SW 1271 (cell line): ENCODE results near the gene C1QTNF7.

Source experiments
- DNase-seq, 2 experiments: peaks; one replicate each; lab custom pipeline; 2025; lab: John Stamatoyannopoulos, UW

C1QTNF7 gene

DNA sequence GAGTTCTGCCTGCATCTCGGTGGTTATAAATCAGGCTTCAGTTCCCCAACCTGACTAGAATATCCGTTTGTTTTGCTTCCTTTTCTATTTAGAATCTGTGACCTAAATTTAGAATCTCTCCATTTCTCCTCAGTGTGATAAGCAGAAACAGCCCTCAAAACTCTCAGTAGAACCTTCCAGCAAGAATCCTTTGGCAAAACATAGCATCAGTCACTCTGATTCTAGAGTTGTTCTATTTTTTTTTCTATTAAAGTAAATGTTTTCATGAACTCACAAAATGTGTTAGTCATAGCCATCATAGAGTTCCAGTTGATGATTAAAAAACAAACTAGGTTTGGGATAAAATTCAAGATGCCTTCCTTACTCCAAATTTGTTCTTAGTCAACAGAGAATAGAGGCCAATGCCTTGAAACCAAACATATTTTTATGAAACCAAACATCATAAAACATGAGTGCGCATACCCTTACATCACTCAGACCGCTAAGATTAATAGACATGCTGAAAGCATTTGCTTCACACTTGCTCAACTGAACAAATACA is 13.2 kb upstream of the C1QTNF7 start:
- DNase-seq: no peak

DNA sequence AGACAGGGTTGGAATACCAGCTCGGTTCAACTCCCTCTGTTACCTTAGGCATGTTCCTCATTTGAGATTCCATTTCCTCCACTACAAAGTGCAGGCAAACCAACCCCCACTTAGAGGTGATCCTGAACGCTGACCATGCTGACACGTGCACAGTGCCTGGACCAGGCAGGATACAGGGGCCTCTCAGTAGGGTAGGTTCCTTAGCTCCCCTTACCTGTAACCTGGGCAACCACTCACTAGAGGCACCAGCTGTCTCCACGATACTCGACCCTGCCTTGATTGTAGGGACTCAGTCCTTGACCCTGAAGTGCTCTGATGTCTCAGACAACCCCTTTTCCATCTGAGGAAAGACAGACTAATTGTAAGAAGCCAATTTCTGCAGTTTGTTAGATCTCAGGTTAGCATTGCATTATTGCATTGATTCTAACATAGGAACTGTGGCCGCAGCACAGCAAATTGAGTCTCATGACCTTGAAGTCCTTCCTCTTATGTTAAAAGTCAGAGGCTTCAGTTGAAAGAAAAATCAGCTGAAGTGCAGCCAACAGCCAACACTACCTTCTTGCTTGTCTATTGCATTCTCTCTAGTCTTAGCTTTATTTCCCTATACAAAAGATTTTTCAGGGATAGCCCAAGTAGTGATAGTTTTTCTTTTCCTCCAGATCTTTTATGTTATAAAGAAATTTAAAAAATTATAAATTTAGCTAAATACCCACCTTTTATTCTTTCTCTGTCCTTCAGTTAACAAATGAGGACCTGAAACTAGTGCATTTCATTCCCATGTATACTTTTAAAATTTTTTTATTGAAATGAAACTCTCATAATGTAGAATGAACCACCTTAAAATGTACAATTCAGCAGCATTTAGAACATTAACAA is 11.2 kb upstream of the C1QTNF7 start:
- DNase-seq: no peak

DNA sequence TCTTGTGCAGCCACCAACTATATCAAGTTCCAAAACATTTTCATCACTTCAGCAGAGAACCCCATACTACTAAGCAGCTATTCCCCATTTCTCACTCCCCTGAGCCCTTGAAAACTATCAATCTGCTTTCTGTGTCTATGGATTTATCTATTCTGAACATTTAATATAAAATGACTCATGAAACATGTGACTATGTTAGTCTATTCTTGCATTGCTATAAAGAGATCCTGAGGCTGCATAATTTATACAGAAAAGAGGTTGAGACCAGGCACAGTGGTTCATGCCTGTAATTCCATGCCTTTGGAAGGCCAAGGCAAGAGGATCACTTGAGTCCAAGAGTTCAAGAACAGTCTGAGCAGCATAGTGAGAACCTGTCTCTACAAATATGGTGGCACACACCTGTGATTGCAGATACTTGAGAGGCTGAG is 10.6 kb upstream of the C1QTNF7 start:
- DNase-seq: no peak

DNA sequence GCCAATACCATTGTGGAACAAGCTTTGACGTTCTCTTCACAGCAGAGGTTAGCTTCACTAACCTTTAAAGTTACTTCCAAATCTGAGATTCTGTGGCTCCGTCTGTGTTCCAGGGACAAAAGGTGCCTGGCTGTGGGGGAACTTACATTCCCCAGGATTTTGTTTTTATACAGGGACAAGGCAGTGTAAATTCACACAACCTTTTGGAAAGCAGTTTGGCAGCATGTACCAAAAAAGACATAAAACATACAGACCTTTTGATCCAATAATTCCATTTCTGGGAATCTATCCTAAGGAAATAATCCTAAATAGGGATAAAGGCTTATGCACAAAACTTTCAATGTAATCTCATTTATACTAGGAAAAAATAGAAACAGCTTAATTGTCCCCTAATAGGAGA is 8.9 kb upstream of the C1QTNF7 start:
- no peak for DNase-seq

DNA sequence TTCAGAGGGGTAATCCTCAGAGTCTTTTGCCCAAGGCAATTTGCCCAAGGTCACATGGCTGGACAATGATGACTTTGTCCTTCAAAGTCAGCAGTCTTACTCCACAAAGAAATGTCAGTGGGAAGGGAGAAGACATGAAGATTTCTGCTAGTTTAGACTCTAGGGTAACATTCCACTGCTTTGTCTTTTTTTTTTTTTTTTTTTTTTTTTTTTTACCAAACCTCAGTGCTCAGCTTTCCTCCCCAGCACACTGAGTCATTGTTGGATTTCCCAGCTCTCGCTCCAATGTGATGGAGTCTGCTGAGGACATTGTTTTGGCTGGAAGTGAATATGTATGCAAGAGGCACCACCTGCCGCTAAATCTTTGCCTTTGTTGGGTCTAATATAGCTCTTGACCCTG is 7.2 kb upstream of the C1QTNF7 start:
- no peak for DNase-seq

DNA sequence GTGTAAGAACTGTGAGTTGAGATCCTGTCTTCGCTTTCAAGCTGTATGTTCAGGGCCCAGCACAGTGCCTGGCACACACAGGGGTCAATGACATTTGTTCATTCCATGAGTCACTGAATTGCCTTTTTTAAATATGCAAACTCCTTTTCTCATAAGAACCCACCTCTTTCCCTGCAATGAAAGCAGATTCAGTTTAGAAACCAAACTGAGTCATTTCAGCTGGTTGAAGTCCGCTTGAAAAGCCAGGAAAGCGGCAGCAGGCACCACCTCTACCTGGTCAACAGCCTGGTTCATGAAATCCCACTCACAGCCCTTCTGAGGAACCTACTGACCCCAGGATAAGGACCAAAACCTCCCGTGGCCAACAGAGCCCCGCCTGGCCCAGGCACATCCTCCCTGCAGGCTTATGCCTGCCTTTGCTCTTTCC is 4.5 kb upstream of the C1QTNF7 start:
- DNase-seq: no peak

DNA sequence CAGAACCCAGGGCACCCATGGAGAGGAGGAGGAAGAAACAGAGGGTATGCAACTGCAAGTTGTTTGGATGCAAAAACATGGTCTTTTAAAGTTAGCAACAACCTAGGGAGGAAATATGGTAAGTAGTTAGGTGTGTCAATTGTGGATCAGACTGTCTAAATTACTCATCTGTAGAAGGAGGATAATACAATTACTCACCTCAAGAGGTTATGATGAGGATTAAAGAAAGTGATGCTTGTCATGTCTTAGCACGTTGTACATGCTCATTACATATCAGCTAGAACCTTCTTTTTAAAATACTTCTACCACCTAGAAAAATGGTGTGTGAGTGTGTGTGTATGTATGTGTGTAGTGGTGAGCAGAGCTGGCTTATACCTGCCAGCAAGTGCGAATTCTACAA is 2.3 kb upstream of the C1QTNF7 start:
- no peak for DNase-seq

DNA sequence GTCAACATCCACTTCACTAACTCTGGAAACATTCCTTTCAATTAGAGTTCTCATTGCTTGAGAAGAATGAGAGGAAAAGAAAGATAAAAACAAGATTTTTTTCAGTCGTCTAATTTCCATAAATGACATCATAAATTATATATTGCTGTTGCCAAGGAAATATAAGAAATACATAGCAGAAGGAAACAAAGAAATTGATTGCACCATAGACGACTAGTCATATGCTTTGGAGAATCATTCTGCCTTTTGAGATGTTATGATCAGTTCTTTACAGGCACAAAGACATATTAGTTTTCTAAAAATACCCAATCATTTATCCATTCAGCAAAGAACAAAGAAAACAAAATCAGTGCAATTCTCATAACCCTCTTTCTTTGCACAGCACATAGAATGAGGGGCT is 672 bp upstream of the C1QTNF7 start:
- no peak for DNase-seq

DNA sequence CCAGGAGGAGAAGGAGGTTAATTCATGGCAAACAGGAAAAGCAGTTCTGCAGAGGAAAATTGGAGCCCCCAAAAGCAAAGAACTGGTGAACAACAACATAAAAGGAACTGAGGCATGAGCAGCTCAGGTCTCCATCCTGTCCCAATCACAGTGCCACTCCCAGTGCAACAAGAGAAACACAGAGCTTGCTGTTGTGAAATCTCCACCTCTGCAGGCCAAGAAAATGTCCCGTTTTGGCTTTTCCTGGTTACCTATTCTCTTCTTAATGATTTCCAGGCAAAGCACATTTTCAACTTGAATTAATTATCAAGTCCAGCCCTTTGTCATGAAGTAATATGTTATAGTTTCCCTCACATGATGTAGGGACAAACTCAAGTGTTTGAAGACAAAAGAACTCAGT is 778 bp downstream of the C1QTNF7 start:
- no peak for DNase-seq

DNA sequence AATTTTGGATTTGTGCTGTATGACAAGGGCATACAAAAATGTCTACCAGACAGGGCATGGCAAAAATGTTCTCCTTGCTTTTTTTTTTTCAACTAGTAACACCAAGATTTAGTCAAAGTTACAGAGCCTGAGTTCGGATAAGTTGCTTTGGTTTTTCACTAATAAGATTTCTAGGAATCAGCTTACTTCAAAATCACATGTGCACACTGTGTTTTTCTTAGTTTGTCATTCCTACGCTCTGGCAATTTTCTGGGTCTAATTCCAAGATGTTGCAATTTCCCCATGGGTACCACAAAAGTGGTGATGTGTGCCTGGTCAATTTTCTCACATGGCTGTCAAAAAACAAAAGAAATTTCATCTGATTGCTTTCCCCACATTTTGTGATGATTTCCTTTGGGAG is 6.3 kb downstream of the C1QTNF7 start:
- no peak for DNase-seq

DNA sequence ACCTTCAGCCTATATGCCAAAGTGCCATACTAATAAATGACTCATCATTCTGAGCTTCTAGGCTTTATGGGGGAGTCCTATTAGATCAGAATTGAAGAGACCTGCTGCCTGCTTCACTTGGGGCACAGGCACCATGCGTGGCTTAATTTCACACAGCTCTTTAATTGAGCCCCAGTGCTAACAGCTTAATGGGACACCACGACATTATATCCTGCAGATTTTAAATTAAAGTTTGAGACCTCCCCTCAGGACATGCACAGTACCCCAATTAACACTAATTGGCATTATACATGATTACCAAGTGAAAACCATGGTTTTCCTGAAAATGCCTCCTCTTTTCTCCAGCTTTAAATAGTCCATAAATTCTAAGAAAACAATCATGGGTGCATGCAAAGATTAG is 6.8 kb downstream of the C1QTNF7 start:
- no peak for DNase-seq

DNA sequence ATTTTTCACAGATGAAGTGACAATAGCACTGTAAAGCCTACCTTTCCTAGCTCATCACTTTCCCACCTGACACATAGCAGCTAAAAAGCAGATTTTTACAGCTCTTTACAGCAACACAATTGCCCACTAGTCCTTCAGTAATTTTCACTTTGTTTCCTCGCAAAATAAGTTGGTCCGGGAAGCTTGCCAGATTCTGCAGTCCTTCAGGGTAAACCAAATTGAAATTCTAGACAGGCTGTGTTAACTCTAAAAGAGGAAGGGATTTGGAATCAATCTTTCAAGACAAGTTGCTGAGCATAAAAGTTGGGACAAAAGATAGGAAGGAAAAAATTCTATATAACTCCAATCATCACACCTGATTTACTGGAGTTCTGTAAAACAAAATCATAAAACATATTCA is 8.7 kb downstream of the C1QTNF7 start:
- no peak for DNase-seq

DNA sequence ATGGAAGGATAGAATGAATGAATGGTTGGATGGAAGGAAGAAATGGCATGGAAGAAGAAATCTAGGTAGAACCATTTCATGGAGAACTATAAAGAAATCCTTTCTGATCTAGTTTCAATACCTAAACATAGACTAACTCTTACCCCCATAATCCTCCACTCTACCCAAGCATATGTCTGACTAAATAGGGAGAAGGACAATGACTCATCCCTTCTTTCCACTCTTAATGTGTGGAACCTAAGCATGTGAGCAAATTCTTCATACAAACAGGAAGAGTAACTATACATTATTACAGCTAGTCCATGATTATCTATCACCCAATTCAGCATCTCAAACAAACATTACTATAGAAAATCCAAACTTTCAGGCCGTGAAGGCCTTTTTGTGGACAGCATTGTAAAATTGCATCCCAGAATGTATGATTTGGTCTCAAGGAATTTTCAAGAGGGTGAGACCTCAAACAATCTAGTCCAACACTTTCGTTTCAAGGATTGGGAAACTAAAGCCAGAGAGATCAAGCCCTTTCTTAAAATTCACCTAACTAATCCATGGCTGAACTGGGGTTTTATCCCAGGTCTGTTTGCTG is 11.2 kb downstream of the C1QTNF7 start:
- DNase-seq: no peak

DNA sequence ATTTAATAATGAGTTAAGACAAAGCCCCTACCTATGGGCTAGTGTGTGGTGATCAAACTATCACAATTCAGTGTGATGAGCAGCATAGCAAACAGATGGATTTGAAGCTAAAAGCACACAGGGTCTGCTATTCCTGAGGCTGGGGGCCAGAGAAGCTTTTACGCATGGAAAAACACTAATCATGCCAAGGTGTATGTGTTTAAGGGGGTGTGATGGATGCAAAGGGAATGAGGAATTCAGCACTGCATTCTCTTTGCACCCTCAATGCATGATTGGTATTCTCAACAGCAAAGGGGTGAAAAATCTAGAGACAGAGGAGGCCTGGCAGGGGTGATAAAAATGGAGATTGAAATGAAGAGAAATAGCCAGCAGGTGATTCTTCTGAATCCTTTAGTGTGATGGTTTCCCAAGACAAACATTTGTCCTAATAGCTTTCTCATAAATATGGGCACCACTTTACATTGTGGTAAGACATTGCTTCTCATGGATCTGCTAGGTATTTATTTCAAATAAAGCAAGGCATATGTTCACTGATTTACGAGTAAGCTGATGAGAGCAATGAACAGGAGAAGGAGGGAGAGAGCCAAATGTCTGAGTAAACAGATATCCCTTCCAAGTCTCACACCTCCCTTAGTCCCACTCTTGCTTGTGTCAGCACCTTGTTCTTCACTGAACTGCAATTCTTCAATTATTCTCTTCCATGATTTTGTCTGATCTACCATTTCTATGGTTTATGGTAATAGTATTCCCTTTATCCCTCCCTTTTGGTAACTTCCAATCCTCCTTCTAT is 15.7 kb downstream of the C1QTNF7 start:
- no peak for DNase-seq

DNA sequence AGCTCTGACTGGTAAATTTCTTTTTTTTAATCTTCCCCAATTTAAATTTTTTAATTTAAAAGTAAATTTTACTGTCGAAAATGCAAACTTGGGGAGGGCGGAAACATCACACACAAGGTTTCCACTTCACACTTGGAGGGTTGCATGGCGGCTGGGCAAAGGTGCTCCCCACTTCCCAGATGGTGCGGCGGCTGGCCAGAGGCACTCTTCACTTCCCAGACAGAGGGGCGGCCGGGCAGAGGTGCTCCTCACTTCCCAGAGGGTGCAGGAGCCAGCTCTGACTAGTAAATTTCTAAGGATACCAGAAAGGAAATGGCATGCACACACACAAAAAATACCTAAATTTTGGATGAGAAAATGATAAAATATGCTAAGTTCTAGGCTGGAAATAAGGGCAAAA is 16.4 kb downstream of the C1QTNF7 start:
- no peak for DNase-seq

DNA sequence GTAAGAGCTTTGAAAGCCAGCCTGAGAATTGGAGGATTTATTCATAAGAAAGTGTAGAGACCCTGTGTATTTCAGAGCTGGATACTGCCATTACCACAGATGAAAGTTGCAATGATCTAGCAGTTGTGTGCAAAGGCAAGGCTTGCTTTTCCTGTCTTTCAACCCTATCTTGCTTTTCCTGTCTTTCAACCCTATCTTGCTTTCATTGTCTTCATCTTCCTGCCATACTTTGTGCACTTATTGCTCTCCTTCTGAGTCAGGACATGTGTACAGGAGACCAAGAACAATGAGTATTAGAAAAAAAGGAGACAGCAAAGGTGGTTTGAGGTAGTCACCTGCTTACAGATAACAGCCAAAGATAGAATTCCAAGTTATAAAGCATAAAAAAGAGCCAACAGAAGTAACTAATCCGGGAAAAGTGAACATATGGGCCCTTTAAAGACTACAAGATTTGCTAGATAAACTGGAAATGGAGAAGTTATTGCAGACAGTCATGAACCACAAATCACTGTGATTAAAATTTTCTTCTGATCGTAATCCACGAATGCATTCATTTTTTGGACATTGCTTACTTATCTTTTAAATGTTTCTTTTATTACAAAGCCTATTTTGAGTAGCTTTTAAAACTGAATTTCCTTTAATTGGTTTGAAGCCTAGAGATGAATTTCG is 17.2 kb downstream of the C1QTNF7 start:
- no peak for DNase-seq

DNA sequence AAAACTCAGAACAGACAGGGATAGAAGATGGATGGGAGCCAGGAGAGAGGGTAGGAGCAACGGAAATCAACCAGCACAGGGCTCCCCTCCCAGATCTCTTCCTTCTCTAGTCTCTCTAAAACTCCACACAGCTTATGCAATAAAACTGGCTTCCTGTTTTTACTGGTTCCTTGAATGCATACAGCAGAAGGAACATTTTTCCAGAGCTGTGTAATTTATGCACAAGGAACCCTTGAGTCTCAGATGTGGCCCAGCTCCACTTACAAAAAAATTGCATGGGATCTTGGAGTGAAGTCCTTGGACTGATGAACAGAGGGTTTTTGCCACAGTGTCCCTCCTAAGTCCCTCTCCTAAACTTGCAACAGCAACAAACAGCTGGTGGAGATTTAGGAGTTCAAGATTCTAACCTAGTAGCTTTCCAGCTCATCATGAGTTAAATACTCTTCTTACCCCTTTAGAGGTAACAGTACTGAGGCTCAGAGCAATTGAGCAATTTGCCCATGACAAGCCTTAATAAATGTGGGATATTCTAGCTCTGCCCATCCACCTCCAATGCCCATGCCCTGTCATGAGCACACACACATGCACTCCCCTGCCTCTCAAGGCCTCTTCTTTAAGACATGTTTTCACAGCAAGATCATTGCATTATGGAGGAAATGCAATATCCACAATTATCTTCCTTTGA is 23.5 kb downstream of the C1QTNF7 start:
- no peak for DNase-seq

DNA sequence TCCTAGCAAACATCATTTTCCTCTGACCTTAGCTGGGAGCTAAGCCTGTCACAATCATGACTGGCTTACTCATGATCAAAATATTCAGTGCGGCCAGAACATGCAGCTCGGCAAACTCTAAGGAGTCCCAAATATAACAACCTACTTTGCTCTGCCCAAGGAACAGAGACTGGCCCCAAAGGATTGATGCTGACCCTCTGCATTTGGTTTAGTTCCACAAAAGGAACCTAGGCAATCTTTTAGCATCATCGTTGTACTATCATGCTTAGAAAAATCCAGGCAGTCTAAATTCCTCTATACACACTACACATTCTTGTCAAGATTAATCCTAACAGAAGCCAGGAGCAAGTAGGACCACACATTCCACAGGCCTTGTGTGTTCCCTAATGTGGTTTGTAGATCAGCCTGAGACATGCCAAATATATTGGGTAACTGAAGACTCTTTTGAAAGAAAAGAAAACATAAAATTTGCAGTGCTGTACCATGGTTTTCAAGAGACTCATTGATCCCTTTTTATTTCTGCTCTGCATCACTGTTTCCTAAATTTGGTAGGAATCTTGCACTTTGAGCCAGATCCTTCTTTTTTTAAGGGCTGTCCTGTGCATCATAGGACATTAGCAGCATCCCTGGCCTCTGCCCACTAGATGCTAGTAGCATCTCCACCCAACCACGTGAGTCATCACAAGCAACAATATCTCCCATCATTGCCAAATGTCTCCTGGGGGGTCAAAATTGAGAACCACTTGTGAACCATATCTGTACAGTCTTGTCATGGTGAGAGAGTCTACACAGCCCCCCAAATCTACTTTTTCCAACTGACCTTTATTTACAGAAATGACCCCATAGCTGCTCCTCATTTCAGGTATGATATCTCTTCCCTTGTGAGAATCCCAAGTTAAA is 24.3 kb downstream of the C1QTNF7 start:
- peak; percentile 36 to 89 for DNase-seq

DNA sequence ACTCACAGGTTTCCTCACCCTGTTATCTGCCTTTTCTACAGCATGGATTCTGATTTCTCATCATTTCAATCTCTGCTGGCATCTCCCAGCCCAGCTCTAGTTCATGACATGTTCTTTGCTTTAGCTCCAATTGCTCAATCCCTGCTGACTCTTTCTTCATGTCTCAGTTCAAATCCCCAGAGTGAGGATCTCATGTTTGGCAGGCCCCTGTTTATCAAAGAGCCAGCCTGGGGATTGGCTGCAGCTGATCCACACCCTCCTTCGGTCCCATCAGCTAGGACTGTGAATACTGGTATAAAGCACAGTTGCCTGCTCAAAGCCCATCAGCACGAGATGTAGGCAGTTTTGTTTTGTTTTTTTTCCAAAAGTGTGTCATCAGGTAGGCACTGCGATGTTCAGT is 27.5 kb downstream of the C1QTNF7 start:
- DNase-seq: no peak

DNA sequence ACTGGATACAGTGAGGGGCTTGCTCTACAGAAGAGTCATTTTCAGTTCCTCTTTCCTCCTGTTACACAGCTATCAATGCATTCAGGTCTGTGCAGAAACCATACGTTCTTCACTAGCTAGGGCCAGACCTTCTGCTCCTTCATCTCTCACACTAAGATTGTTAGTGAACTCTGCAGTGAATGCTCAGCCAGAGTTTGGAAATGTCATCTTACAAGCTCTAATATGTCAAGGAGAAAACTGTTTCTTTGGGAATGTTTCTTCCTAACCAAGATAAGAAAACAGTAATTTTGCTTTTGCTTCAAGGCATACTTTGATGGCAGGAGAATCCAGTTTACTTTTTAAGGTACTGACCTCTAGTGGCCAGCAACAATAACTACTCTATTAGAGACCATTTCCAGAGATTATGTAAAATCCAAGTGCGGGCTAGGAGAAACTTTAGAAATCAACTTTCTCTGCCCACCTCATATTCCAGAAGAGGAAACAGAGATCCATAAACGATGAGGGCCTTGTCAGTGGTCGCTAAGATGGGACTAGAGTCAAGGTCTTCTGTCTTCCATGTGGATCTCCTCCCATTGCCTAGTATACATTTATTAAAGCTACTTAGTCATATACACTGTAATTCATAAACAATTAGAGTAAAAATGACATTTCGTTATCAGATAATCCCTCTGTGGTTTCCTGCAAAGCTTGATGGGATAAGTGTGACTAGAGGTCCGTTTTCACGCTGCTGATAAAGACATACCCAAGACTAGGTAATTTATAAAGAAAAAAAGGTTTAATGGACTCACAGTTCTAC is 29.8 kb downstream of the C1QTNF7 start:
- DNase-seq: peak in 1 of 2 experiments; percentile 50
